Adrenal gland (tissue), 5 donors: ENCODE measurements around the gene PIK3C2G.

Experiments used
- POLR2A ChIP-seq, 2 donors: fragments of 450-650 bp; IDR thresholded peaks; one replicate each; pipeline ENCODE4 v1.6.1; 2017; ENCODE audit warnings: antibody characterized with exemption in 2 of 2, mild to moderate bottlenecking in 2 of 2, moderate library complexity in 1 of 2
- TF ChIP-seq, protein P1 (sequence below), 6 experiments: fragments of 450-650 bp in 4 of 6; fragments of 200-600 bp in 2 of 6; sonication (generic) in 1 of 6; IDR thresholded peaks; 1 replicate in 5 of 6; 2 replicates in 1 of 6; pipeline versions ENCODE4 v1.5.1 to v1.8.0; 2016 to 2021; ENCODE audit warnings: antibody characterized with exemption in 6 of 6, mild to moderate bottlenecking in 2 of 6, moderate library complexity in 1 of 6
- donor health status: DM: no; HTN: no; CAD: no.

DNA sequence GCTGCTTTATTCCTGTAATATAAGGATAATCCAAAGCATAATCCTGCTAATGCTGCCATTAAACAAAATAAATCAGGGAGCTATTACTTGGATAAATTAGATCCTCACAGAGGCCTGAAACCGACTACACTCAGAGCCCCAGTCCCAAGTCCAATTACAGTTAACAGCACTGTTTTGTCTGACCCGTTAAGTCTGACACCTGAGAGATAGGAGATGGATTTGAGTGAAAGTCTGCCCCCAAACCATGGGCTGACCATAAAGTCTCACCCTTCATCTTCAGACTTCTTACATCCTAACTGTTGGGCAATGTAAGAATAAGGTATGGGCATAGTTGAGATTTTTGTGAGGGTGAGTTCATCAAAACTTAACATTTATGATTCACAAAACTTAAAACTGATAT lies 294.8 kb downstream of the PIK3C2G start:
- no peak for TF ChIP-seq POLR2A (IDR thresholded peaks at IDR 0.05)
- TF ChIP-seq, protein P1, sequence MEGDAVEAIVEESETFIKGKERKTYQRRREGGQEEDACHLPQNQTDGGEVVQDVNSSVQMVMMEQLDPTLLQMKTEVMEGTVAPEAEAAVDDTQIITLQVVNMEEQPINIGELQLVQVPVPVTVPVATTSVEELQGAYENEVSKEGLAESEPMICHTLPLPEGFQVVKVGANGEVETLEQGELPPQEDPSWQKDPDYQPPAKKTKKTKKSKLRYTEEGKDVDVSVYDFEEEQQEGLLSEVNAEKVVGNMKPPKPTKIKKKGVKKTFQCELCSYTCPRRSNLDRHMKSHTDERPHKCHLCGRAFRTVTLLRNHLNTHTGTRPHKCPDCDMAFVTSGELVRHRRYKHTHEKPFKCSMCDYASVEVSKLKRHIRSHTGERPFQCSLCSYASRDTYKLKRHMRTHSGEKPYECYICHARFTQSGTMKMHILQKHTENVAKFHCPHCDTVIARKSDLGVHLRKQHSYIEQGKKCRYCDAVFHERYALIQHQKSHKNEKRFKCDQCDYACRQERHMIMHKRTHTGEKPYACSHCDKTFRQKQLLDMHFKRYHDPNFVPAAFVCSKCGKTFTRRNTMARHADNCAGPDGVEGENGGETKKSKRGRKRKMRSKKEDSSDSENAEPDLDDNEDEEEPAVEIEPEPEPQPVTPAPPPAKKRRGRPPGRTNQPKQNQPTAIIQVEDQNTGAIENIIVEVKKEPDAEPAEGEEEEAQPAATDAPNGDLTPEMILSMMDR (IDR thresholded peaks at IDR 0.05), result no peak
